ENCODE results near the gene IGFBP7. TPM values are rescaled to one million over a fixed set of nuclear protein-coding genes. Genes with fewer than 3 reads are reported as not detected.

Gene IGFBP7
- total and polyA plus RNA-seq, 10 of the 15 experiments (the other 5 are each of a cell fraction or from before 2014, with no cell fraction given): 0.69 to 1.9 (median 1.4) TPM; not detected in 5

DNA sequence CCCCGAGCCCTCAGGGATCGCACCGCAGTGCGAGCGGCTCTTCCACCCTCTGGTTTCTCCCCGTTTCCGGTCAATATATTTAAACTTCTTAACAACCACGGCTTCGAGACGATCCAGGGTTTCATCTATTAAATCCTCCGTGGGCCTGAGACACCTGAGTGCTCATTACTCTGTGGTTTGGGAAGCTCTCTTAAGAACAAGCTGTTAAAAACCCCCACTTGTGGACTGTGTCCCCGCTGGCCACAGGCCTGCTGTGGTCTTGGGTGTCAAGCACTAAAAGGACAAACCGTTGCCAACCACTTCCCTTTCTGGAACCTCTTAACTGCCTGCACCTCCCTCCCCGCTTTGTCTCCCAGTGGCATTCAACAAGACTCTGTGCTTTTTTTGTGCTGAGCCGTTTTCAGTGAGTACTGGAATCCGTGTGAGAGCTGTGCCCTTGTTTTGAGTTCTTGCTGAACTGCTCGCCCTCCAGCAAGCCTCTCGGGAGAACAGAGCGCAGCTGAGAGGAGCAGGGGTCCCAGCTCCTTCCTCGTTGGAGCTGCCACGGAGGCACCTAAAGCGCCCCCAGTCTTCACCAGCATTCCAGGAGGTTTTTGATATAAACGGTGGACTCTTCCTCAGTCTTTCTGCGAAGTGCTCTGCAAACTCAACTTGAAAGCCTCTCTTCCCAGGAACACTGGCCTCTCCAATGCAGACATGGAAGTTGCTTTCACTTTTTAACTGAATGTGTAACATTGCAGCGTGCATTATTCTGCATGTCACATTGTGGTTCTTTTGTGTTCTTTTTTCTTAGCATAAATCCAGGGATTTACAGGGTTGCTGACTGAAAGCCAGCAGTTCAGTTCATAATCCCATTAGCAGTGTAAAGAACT lies 691 bp upstream of the IGFBP7 start:
- H3K4me1 ChIP-seq (ENCODE audit: control insufficient read depth, insufficient read depth, low read length): no peaks in the 10 kb centered on the region
- intact Hi-C loops (cut with micrococcal nuclease; ENCODE audit: unreplicated experiment) (no loop called here), in situ Hi-C loops (cut with MboI) (no loop called here)
- no TSS peak for BruUV-seq (replicated peaks)
- TF ChIP-seq LARP7 (IDR thresholded peaks at IDR 0.05): no peak
- 0 out of 4 replicates have a peak, but pooled peaks of 1 of the 2 experiments have one; percentile 11 for TF ChIP-seq IKZF2 (IDR thresholded peaks at IDR 0.05)
- TF ChIP-seq RAD21 (IDR thresholded peaks at IDR 0.05; ENCODE audit: insufficient read depth, low read depth, low read length): no peak
- TF ChIP-seq RUNX3 (IDR thresholded peaks at IDR 0.05; ENCODE audit: low read length): 0 out of 2 replicates have a peak, but pooled peaks have one; percentile 11
- peak; percentile 56; the same call in 1 of the 2 replicates for TF ChIP-seq SPI1 (IDR thresholded peaks at IDR 0.05; ENCODE audit: borderline replicate concordance, insufficient read depth, low read depth, low read length)
- TF ChIP-seq, protein P1, sequence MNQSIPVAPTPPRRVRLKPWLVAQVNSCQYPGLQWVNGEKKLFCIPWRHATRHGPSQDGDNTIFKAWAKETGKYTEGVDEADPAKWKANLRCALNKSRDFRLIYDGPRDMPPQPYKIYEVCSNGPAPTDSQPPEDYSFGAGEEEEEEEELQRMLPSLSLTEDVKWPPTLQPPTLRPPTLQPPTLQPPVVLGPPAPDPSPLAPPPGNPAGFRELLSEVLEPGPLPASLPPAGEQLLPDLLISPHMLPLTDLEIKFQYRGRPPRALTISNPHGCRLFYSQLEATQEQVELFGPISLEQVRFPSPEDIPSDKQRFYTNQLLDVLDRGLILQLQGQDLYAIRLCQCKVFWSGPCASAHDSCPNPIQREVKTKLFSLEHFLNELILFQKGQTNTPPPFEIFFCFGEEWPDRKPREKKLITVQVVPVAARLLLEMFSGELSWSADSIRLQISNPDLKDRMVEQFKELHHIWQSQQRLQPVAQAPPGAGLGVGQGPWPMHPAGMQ (IDR thresholded peaks at IDR 0.05; ENCODE audit: borderline replicate concordance): no peak
- RAD21 ChIA-PET (ENCODE audit: unreplicated experiment): no interaction called here
- no peak for DNase-seq (ENCODE audit: low read depth, low spot score)
- CTCF ChIA-PET: no interaction called here
- 0 out of 2 replicates have a peak overlapping the region, but pooled peaks have one; percentile 1 for H3K4me3 ChIP-seq
- SMC1A ChIA-PET (ENCODE audit: uncharacterized antibody, unreplicated experiment): interaction anchor here (0.6 kb wide), 1 partner anchor 53 kb away, joined by 3 read pairs; no protein-coding TSS in a partner anchor
- H3K9ac ChIP-seq (ENCODE audit: control insufficient read depth, insufficient read depth, low read length): no peak overlapping the region
- H3K9me3 ChIP-seq (replicated peaks; ENCODE audit: control insufficient read depth, insufficient read depth, low read length): no peaks in the 10 kb centered on the region
- no peak overlapping the region for H3K27ac ChIP-seq (ENCODE audit: control insufficient read depth, insufficient read depth)
- no peaks in the 10 kb centered on the region for H3K36me3 ChIP-seq (ENCODE audit: control insufficient read depth in 2 of 2, insufficient read depth in 2 of 2, low read length in 1 of 2)
- peaks cover 5 to 9% of the 10 kb centered on the region in 2 experiments for H3K27me3 ChIP-seq (replicated peaks in 1 of 2; ENCODE audit: control insufficient read depth in 2 of 2, insufficient read depth in 2 of 2, low read length in 1 of 2)
- H2AFZ ChIP-seq (ENCODE audit: control insufficient read depth, low read depth, low read length): no peak overlapping the region
- H4K20me1 ChIP-seq (ENCODE audit: control insufficient read depth, insufficient read depth): no peaks in the 10 kb centered on the region
- H3K79me2 ChIP-seq (ENCODE audit: control insufficient read depth, insufficient read depth, low read length): no peaks in the 10 kb centered on the region
- ATAC-seq: peak; percentile 72
- no peak for FAIRE-seq
- peak overlapping the region; percentile 38; the same call in 1 of the 2 replicates for H3K4me2 ChIP-seq (ENCODE audit: control insufficient read depth, insufficient read depth)
- POLR2A ChIA-PET: no interaction called here
- 3% methylated on average over 25 of the region's 25 CpGs for WGBS (ENCODE audit: insufficient coverage, insufficient replicate concordance, low lambda C conversion rate, missing lambda C conversion rate)

All from GM12878 (cell line).